Rectal smooth muscle tissue (tissue), 1 donor: ENCODE results near the gene HAL.
"Not testable (repeated sequence)": the region's sequence is repeated elsewhere in the genome, so short reads cannot be mapped to it uniquely, and the experiment has no call there.

Experiments used
- H3K27ac ChIP-seq: one replicate; pipeline ENCODE4 v1.7.0; 2013; ENCODE audit warnings: low read depth, low read length, inconsistent platforms
- H3K27me3 ChIP-seq: one replicate; pipeline ENCODE4 v1.7.0; 2013; ENCODE audit warnings: low read length; ENCODE audit not compliant: control insufficient read depth, insufficient read depth
- H3K36me3 ChIP-seq: one replicate; pipeline ENCODE4 v1.7.0; 2013; ENCODE audit warnings: low read length; ENCODE audit not compliant: control insufficient read depth, insufficient read depth
- H3K4me1 ChIP-seq: one replicate; pipeline ENCODE4 v1.7.0; 2013; ENCODE audit warnings: low read length; ENCODE audit not compliant: control insufficient read depth, insufficient read depth
- H3K4me3 ChIP-seq: one replicate; pipeline ENCODE4 v1.7.0; 2013; ENCODE audit warnings: low read length
- H3K9ac ChIP-seq: one replicate; pipeline ENCODE4 v1.7.0; 2013; ENCODE audit warnings: low read length

The HAL gene

DNA sequence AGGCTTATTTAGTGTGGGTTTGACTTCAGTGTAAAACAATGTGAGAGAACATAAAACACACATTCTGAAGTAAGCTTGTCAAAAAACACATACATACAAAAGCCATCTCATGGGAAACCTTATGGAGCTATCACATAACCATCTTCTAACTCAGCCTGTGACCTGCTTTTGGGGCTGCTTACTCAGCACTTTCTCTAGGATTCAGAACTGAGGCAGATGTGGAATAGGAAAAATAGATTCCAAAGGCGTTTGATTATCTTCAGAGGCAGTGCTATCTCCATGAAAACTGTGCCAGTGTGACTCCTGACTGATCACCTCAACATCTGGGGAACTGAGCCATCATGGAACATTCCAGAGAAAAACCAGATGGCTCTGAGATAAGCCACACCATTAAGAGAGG is 13.5 kb downstream of the HAL start:
- Histone ChIP-seq H3K27ac (no peak overlapping the region), H3K4me1 (no peaks in the 10 kb centered on the region)

GRCh38 chr12:95980437-95980836 is 15.7 kb downstream of the HAL start:
- Histone ChIP-seq H3K27ac (no peak overlapping the region), H3K4me1 (no peaks in the 10 kb centered on the region)

More for the DNA sequence above, 13.5 kb downstream of the HAL start:
- Histone ChIP-seq H3K9ac (no peak overlapping the region), H3K36me3 (no peaks in the 10 kb centered on the region), H3K27me3 (no peaks in the 10 kb centered on the region), H3K4me3 (no peak overlapping the region)

DNA sequence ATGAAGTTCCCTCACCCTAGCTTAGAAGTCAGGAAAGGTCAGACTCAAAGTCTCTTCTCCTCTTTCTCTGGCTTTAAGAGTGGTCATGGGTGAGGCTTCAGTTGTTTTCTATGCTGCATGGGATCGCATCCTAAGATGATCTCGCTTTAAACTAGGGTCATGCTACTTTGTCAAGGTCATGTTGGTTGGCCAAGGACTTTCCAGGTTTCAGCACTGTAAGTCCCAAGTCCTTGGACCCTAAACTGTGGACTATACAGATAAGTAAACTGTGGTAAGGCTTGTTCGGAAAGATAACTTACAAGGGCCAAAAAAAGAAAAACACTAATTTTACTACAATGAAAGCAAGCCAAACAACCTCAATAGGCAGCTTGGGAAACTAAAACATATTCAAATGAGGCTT is 17.4 kb downstream of the HAL start:
- H3K36me3 ChIP-seq, result no peaks in the 10 kb centered on the region
- no peaks in the 10 kb centered on the region for H3K27me3 ChIP-seq
- no peaks in the 10 kb centered on the region for H3K4me1 ChIP-seq
- no peak overlapping the region for H3K4me3 ChIP-seq
- H3K9ac ChIP-seq, result no peak overlapping the region
- H3K27ac ChIP-seq, result no peak overlapping the region

More at GRCh38 chr12:95980437-95980836, 15.7 kb downstream of the HAL start:
- Histone ChIP-seq H3K4me3 (no peak overlapping the region), H3K9ac (no peak overlapping the region), H3K36me3 (no peaks in the 10 kb centered on the region), H3K27me3 (no peaks in the 10 kb centered on the region)

DNA sequence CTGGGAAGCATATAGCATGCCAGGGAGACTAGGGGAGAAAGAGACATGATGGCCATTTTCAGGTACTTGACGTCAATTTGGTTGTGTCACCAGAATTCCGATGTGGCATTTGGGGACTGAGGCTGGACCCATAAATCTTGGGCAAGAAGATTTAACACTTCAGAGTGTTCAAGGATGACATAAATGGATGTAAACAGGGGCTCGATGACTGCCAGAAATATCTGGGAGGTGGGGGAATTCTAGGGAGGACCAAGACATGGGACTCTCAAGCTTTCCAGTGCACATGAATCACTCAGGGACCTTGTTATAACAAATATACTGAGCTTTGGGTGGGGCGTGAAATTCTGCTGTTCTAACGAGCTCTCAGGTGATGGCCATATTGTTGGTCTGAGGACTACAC is 17.8 kb downstream of the HAL start:
- Histone ChIP-seq H3K36me3 (no peaks in the 10 kb centered on the region), H3K27me3 (no peaks in the 10 kb centered on the region), H3K9ac (no peak overlapping the region), H3K27ac (no peak overlapping the region), H3K4me1 (no peaks in the 10 kb centered on the region), H3K4me3 (no peak overlapping the region)

- Histone ChIP-seq H3K27ac (no peak overlapping the region), H3K4me3 (no peak overlapping the region), H3K27me3 (no peaks in the 10 kb centered on the region), H3K36me3 (no peaks in the 10 kb centered on the region), H3K4me1 (no peaks in the 10 kb centered on the region), H3K9ac (no peak overlapping the region)
Measured at GRCh38 chr12:95977764-95978305, 18.3 kb downstream of the HAL start.

GRCh38 chr12:95976416-95976832 is 19.7 kb downstream of the HAL start:
- H3K4me1 ChIP-seq, result no peaks in the 10 kb centered on the region
- H3K36me3 ChIP-seq, result no peaks in the 10 kb centered on the region
- H3K4me3 ChIP-seq, result no peak overlapping the region
- no peaks in the 10 kb centered on the region for H3K27me3 ChIP-seq
- no peak overlapping the region for H3K27ac ChIP-seq
- no peak overlapping the region for H3K9ac ChIP-seq

GRCh38 chr12:95975491-95975890 is 20.7 kb downstream of the HAL start:
- no peaks in the 10 kb centered on the region for H3K27me3 ChIP-seq
- H3K4me3 ChIP-seq, result no peak overlapping the region
- no peaks in the 10 kb centered on the region for H3K4me1 ChIP-seq
- H3K36me3 ChIP-seq, result no peaks in the 10 kb centered on the region
- no peak overlapping the region for H3K9ac ChIP-seq
- H3K27ac ChIP-seq, result no peak overlapping the region

DNA sequence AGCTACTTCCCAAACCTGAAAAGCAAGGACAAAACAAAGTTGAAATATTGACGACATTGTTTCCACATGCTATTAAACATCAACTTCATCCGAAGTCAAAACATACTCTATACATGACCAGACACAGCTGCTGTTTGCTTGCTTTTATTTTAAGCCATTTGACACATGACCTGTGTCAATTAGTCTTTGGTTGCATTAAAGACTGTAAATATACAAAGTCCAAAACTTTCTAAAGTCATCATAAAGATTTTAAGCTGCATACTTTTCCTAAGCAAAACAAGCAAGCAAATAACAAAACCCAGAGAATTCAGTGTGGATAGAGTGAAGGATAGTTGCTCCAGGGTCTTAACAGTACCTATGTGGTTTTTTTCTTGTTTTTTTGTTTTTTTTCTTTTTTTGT is 21.8 kb downstream of the HAL start:
- H3K27ac ChIP-seq, result no peak overlapping the region
- H3K27me3 ChIP-seq, result no peaks in the 10 kb centered on the region
- H3K9ac ChIP-seq, result no peak overlapping the region
- H3K4me1 ChIP-seq, result no peaks in the 10 kb centered on the region
- no peaks in the 10 kb centered on the region for H3K36me3 ChIP-seq
- H3K4me3 ChIP-seq, result no peak overlapping the region

DNA sequence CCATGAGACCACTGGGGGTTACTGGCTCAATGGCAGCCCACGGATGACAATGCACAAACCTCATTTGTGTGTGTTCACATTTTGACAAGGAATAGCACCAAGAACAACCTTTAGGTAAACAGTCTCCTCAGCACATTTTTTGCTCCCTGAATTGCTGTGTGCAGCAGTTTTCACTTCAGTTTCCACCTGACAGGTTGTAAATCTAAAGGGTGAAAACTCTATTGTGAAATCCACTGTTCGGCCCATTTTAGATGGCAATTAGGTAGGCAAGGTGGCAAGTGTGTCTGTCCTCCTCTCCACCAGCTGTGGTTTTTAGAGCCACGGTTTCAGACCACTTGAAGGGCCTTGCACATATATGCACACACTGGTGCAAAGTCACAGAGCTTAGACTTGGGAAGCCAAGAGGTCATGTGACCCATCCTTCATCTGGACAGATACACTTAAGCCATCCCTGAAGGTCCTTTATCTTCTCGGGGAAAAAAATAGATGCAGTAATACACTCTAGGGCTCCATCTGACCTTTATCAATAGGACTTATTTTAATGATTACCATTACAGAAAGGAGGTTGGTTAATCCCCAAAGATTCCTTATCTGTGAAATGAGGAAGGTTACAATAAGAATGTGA is 23.2 kb downstream of the HAL start:
- H3K9ac ChIP-seq, result no peak overlapping the region
- no peaks in the 10 kb centered on the region for H3K4me1 ChIP-seq
- H3K4me3 ChIP-seq, result no peak overlapping the region
- H3K27ac ChIP-seq, result no peak overlapping the region
- no peaks in the 10 kb centered on the region for H3K27me3 ChIP-seq
- no peaks in the 10 kb centered on the region for H3K36me3 ChIP-seq

DNA sequence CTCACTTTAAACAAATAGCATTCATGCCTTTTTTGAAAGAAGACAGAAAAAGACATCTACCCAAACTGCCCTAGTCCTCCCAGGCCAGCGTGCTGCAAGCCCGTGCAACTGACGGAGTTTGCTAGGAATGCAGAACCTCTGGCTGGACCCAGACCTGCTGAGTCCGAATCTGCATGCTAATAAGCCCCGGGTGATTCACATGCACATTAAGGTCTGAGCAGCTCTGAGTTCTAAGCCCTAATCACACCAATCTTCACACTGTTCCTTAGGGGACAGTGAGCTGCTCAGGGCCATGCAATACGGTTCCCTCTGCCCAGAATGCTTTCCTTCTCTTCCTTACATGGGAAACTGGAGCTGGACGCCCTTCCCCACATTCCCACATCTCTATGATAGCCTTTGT is 25.2 kb downstream of the HAL start:
- Histone ChIP-seq H3K36me3 (no peaks in the 10 kb centered on the region), H3K4me1 (no peaks in the 10 kb centered on the region), H3K4me3 (no peak overlapping the region)

DNA sequence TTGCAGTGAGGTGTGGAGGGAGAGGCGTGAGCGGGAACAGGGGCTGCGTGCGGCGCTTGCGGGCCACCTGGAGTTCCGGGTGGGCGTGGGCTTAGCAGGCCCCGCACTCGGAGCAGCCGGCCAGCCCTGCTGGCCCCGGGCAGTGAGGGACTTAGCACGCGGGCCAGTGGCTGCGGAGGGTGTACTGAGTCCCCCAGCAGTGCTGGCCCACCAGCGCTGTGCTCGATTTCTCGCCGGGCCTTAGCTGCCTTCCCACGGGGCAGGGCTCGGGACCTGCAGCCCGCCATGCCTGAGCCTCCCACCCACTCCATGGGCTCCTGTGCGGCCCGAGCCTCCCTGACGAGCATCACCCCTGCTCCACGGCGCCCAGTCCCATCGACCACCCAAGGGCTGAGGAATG is 27.0 kb downstream of the HAL start:
- H3K27me3 ChIP-seq, H3K9ac ChIP-seq, H3K36me3 ChIP-seq, H3K27ac ChIP-seq, H3K4me1 ChIP-seq, H3K4me3 ChIP-seq: not testable (repeated sequence)

More for the DNA sequence above, 25.2 kb downstream of the HAL start:
- Histone ChIP-seq H3K27ac (no peak overlapping the region), H3K9ac (no peak overlapping the region), H3K27me3 (no peaks in the 10 kb centered on the region)

GRCh38 chr12:95967301-95967700 is 28.8 kb downstream of the HAL start:
- Histone ChIP-seq H3K9ac (no peak overlapping the region), H3K4me1 (no peaks in the 10 kb centered on the region), H3K27me3 (no peaks in the 10 kb centered on the region), H3K36me3 (no peaks in the 10 kb centered on the region), H3K4me3 (no peak overlapping the region), H3K27ac (no peak overlapping the region)

- H3K36me3 ChIP-seq, result no peaks in the 10 kb centered on the region
- H3K9ac ChIP-seq, result no peak overlapping the region
- H3K4me1 ChIP-seq, result no peaks in the 10 kb centered on the region
- H3K27ac ChIP-seq, result no peak overlapping the region
- H3K4me3 ChIP-seq, result no peak overlapping the region
- H3K27me3 ChIP-seq, result no peaks in the 10 kb centered on the region
Measured at GRCh38 chr12:95966287-95966870, 29.8 kb downstream of the HAL start.
